MM.1S (cell line): ENCODE data around the gene CHST15.

Source experiments
- DNase-seq: peaks from one replicate; pipeline ENCODE4 v3.0.0-alpha.2; 2015
- H2AFZ ChIP-seq: fragments of 300-600 bp; sonication (generic); 2 replicates; pipeline ENCODE4 v1.6.0; 2016; ENCODE audit warnings: antibody characterized with exemption, low read length
- H3F3A ChIP-seq: fragments of 300-600 bp; sonication (generic); 2 replicates; pipeline ENCODE4 v1.6.1; 2016; ENCODE audit warnings: mild to moderate bottlenecking, antibody characterized with exemption, low read length, moderate library complexity, mixed read lengths; ENCODE audit not compliant: insufficient read depth
- H3K27ac ChIP-seq: fragments of 300-600 bp; sonication (generic); 2 replicates; pipeline ENCODE4 v1.5.1; 2016; ENCODE audit warnings: mild to moderate bottlenecking, low read length
- H3K27me3 ChIP-seq: fragments of 300-600 bp; sonication (generic); replicated peaks from 2 replicates; pipeline ENCODE4 v1.6.0; 2016; ENCODE audit warnings: low read length; ENCODE audit not compliant: insufficient read depth
- H3K36me3 ChIP-seq: fragments of 300-600 bp; sonication (generic); replicated peaks from 2 replicates; pipeline ENCODE4 v1.6.1; 2016; ENCODE audit warnings: mild to moderate bottlenecking, low read length, mixed read lengths; ENCODE audit not compliant: insufficient read depth
- H3K4me1 ChIP-seq: fragments of 300-600 bp; sonication (generic); 2 replicates; pipeline ENCODE4 v1.6.1; 2016; ENCODE audit warnings: low read length, mixed read lengths
- H3K4me2 ChIP-seq: fragments of 300-600 bp; sonication (generic); 2 replicates; pipeline ENCODE4 v1.6.0; 2016; ENCODE audit warnings: low read depth, low read length
- H3K4me3 ChIP-seq: fragments of 300-600 bp; sonication (generic); 2 replicates; pipeline ENCODE4 v1.5.1; 2016; ENCODE audit warnings: low read length, mixed read lengths
- H3K79me2 ChIP-seq: fragments of 300-600 bp; sonication (generic); 2 replicates; pipeline ENCODE4 v1.6.1; 2016; ENCODE audit warnings: mixed run types, low read length, mixed read lengths
- H3K9ac ChIP-seq: fragments of 300-600 bp; sonication (generic); 2 replicates; pipeline ENCODE4 v1.6.1; 2016; ENCODE audit warnings: low read length, mixed read lengths
- H3K9me2 ChIP-seq: fragments of 300-600 bp; sonication (generic); replicated peaks from 2 replicates; pipeline ENCODE4 v1.6.1; 2016; ENCODE audit warnings: mild to moderate bottlenecking, low read length, mixed read lengths; ENCODE audit not compliant: insufficient read depth
- H3K9me3 ChIP-seq: fragments of 300-600 bp; sonication (generic); replicated peaks from 2 replicates; pipeline ENCODE4 v1.6.1; 2016; ENCODE audit warnings: mild to moderate bottlenecking, low read length, mixed read lengths; ENCODE audit not compliant: insufficient read depth
- H4K20me1 ChIP-seq: fragments of 300-600 bp; sonication (generic); 2 replicates; pipeline ENCODE4 v1.6.1; 2016; ENCODE audit warnings: mild to moderate bottlenecking, low read length, moderate library complexity, mixed read lengths; ENCODE audit not compliant: insufficient read depth
- EZH2 ChIP-seq: fragments of 300-600 bp; sonication (generic); optimal IDR thresholded peaks from 2 replicates; pipeline ENCODE3; 2017; ENCODE audit warnings: low read depth, mild to moderate bottlenecking, antibody characterized with exemption, low read length, mixed read lengths
- EZH2phosphoT487 ChIP-seq: fragments of 300-600 bp; sonication (generic); IDR thresholded peaks from 2 replicates; pipeline ENCODE4 v1.6.1; 2018; ENCODE audit warnings: antibody characterized with exemption, low read length
- TF ChIP-seq, protein P1 (sequence below): fragments of 300-600 bp; sonication (generic); IDR thresholded peaks from 2 replicates; pipeline ENCODE4 v1.5.1; 2016; ENCODE audit warnings: antibody characterized with exemption, low read length, mixed read lengths

CHST15 gene

DNA sequence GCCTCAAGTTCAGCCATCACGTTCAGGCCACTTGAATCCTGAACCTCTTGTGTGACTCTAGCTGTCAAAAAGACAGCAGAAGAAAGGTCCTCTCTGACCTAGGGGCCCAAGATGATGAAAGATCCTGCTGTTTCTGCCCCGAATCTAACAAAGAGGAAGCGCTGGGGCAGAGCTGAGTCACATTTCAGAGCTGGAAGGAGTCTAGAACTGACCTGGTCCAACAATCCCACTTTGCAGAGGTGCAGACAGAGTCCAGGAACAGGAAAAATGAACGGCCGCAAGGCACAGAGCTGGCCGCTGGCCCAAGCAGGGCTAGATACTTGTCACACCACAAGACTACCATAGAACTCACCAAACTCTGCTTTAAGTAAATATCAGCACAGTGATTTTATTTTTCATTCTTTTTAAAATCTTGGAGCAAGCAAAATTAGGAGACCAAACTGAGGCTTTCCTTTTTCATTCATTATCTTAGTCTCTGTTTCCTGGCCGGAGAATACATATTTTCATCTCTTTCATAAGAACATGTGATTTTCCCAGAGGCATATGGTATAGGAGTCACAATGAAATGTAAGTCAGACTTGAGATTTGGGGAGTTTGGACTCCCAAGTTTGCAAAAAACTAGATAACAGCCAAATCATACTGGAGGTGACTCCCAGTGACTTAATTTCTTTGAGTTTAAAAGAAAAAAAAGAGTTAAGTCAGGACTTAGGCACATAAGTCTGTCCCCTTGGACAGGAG, 52.8 kb downstream of the CHST15 start:
- H3K4me2 ChIP-seq = no peak overlapping the region
- no peak for DNase-seq

DNA sequence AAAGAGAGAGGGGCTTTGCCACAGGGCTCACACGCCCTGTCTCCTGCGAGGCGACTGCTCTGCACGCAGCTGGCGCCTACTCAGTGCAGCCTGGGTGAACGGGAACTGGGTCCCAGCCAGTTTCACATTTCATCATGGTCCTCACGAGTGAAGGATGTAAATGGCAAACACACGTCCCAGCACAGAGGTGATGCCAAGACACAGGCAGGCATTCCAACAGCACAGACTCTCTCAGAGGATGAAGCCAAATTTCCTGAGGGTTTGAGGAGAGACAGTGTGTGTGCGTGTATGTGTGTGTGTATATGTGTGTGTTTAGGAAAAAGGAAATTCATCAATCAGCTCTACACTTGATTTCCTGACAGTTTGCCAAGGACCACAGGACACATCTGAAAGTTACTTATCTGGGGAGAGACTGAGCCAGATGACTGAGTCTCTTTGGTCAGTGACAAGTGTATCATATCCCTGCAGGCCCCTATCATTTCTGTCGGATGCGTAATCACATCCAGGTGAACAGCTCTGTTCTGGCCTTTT, 53.9 kb downstream of the CHST15 start:
- no peak overlapping the region for H3K4me3 ChIP-seq
- no peak overlapping the region for H3K9ac ChIP-seq
- H4K20me1 ChIP-seq = no peaks in the 10 kb centered on the region; the same call in 1 of the 2 replicates
- no peak overlapping the region for H3K27ac ChIP-seq
- no peaks in the 10 kb centered on the region for H3K9me3 ChIP-seq
- H3K9me2 ChIP-seq = no peaks in the 10 kb centered on the region
- no peak overlapping the region for H3K4me2 ChIP-seq
- no peak for DNase-seq
- no peak for TF ChIP-seq EZH2
- TF ChIP-seq, protein P1, sequence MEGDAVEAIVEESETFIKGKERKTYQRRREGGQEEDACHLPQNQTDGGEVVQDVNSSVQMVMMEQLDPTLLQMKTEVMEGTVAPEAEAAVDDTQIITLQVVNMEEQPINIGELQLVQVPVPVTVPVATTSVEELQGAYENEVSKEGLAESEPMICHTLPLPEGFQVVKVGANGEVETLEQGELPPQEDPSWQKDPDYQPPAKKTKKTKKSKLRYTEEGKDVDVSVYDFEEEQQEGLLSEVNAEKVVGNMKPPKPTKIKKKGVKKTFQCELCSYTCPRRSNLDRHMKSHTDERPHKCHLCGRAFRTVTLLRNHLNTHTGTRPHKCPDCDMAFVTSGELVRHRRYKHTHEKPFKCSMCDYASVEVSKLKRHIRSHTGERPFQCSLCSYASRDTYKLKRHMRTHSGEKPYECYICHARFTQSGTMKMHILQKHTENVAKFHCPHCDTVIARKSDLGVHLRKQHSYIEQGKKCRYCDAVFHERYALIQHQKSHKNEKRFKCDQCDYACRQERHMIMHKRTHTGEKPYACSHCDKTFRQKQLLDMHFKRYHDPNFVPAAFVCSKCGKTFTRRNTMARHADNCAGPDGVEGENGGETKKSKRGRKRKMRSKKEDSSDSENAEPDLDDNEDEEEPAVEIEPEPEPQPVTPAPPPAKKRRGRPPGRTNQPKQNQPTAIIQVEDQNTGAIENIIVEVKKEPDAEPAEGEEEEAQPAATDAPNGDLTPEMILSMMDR = no peak
- no peak for TF ChIP-seq EZH2phosphoT487
- peaks cover 44% of the 10 kb centered on the region for H3F3A ChIP-seq
- no peak overlapping the region for H2AFZ ChIP-seq
- H3K79me2 ChIP-seq = peaks cover 87% of the 10 kb centered on the region
- peaks cover 38% of the 10 kb centered on the region for H3K36me3 ChIP-seq
- no peaks in the 10 kb centered on the region for H3K27me3 ChIP-seq
- peaks cover 70% of the 10 kb centered on the region for H3K4me1 ChIP-seq

More for the DNA sequence above, 52.8 kb downstream of the CHST15 start:
- H3K9me2 ChIP-seq = no peaks in the 10 kb centered on the region
- peaks cover 41% of the 10 kb centered on the region for H3K36me3 ChIP-seq
- no peak overlapping the region for H3K9ac ChIP-seq
- TF ChIP-seq EZH2 (no peak), EZH2phosphoT487 (no peak)
- TF ChIP-seq, protein P1 = no peak
- no peak overlapping the region for H3K4me3 ChIP-seq
- peaks cover 73% of the 10 kb centered on the region for H3K4me1 ChIP-seq
- H3K9me3 ChIP-seq = no peaks in the 10 kb centered on the region
- H3K79me2 ChIP-seq = peaks cover 87% of the 10 kb centered on the region
- H3F3A ChIP-seq = peaks cover 41% of the 10 kb centered on the region
- H4K20me1 ChIP-seq = no peaks in the 10 kb centered on the region; the same call in 1 of the 2 replicates
- no peak overlapping the region for H3K27ac ChIP-seq
- no peak overlapping the region for H2AFZ ChIP-seq
- H3K27me3 ChIP-seq = no peaks in the 10 kb centered on the region

DNA sequence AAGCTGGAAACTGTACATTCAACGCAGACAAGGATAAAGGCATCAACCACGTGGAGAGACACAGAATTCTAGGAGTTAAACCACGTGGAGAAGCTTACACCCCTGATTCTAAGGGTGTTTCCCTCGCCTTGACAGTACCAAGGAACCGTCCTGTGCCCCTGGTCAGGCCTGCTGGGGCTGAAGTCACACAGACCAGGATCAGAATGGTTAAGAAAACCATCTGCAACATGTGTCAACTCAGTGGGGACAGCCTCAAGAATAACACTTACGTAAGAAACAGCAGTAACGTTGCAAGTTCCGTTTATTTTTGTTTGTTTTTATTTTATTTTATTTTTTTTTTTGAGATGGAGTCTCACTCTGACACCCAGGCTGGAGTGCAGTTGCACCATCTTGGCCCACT, 55.6 kb downstream of the CHST15 start:
- Histone ChIP-seq H3K4me3 (no peak overlapping the region), H3K27me3 (no peaks in the 10 kb centered on the region), H3K27ac (peak overlapping the region; percentile 71; the same call in 1 of the 2 replicates), H3K9me2 (no peaks in the 10 kb centered on the region), H3F3A (peaks cover 36% of the 10 kb centered on the region), H3K9me3 (no peaks in the 10 kb centered on the region), H3K79me2 (peaks cover 87% of the 10 kb centered on the region), H3K9ac (no peak overlapping the region), H3K4me2 (0 out of 2 replicates have a peak overlapping the region, but pooled peaks have one; percentile 64), H3K4me1 (peaks cover 53% of the 10 kb centered on the region), H2AFZ (no peak overlapping the region), H4K20me1 (no peaks in the 10 kb centered on the region; the same call in 1 of the 2 replicates), H3K36me3 (peaks cover 43% of the 10 kb centered on the region)
- TF ChIP-seq EZH2phosphoT487 = no peak
- no peak for DNase-seq

DNA sequence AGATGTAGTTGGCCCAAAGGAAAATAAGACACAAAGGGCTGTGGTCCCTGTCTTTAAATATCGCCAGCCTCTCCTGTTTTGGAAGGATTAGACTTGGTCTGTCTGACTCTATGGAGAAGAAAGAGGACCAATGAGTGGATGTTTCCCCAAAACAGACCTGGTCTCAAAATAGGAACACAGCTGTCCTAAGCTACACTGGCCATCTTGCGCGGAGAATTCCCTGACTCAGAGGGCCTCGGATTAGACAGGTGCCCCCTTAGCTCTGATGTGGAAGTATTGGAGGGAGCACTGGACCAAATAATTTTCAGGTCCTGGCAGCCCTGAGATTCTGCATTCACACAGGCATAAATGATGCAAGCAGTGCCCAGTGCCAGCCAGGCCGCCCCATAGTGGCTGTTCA, 56.1 kb downstream of the CHST15 start:
- no peaks in the 10 kb centered on the region for H3K9me3 ChIP-seq
- no peaks in the 10 kb centered on the region; the same call in 1 of the 2 replicates for H4K20me1 ChIP-seq
- H3K9me2 ChIP-seq = no peaks in the 10 kb centered on the region
- no peak for DNase-seq
- peak overlapping the region; percentile 71; the same call in 1 of the 2 replicates for H3K27ac ChIP-seq
- peak overlapping the region; percentile 64; the same call in 1 of the 2 replicates for H3K4me2 ChIP-seq
- no peak overlapping the region for H3K4me3 ChIP-seq
- peaks cover 41% of the 10 kb centered on the region for H3K36me3 ChIP-seq
- H3K79me2 ChIP-seq = peaks cover 87% of the 10 kb centered on the region
- peaks cover 48% of the 10 kb centered on the region for H3K4me1 ChIP-seq
- no peak overlapping the region for H2AFZ ChIP-seq
- H3K27me3 ChIP-seq = no peaks in the 10 kb centered on the region
- peaks cover 36% of the 10 kb centered on the region for H3F3A ChIP-seq
- TF ChIP-seq EZH2phosphoT487 (no peak), EZH2 (no peak)
- TF ChIP-seq, protein P1 = no peak
- no peak overlapping the region for H3K9ac ChIP-seq
